GM10248 (cell line): ENCODE measurements around the gene PTP4A2.

Experiments
- CTCF ChIA-PET: fragments of 300-600 bp; sonication (Branson Sonifier 250); formaldehyde crosslinking; extraction: SDS; loops from one replicate; lab custom pipeline; 2021; ENCODE audit warnings: antibody characterized with exemption; lab: Yijun Ruan, JAX
- POLR2A ChIA-PET: fragments of 350-650 bp; sonication (Branson Sonifier 250); formaldehyde crosslinking; extraction: SDS; loops from one replicate; lab custom pipeline; 2020; ENCODE audit warnings: antibody characterized with exemption; lab: Yijun Ruan, JAX
- DNase-seq: peaks from one replicate; pipeline ENCODE4 v3.0.0; 2012; ENCODE audit errors: extremely low spot score
- TF ChIP-seq, protein P1 (sequence below): IDR thresholded peaks from 2 replicates; pipeline ENCODE4 v1.5.1; 2012; ENCODE audit warnings: mild to moderate bottlenecking, low read depth; ENCODE audit errors: extremely low read depth, missing control alignments, control extremely low read depth

PTP4A2 gene

DNA sequence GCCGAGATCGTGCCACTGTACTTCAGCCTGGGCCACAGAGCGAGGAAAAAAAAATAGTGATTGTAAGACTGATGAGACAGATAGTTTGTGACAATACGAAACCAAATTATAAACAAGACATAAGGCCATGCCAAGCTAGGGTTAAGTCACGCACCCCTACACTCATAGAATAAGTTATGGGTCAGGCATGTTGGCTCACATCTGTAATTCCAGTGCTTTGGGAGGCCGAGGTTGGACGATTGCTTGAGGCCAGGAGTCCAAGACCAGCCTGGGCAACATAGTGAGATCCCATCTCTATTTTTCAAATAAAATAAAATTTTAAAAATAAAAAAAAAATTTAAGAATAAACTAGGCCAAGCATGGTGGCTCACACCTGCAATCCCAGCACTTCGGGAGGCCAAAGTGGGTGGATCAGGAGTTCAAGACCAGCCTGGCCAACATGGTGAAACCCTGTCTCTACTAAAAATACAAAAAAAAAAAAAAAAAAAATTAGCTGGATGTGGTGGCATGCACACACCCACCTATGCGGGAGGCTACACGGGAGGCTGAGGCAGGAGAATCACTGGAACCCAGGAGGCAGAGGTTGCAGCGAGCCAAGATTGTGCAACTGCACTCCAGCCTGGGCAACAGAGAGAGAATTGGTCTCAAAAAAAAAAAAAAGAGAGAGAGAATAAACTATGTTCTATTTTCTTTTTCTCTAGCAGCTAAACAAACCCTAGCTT, 72.3 kb downstream of the PTP4A2 start:
- POLR2A ChIA-PET: no interaction called here
- CTCF ChIA-PET: interaction anchor here (1.4 to 2.2 kb wide), 2 partner anchors 10 to 98 kb away, joined by 3 to 7 read pairs; no protein-coding TSS in a partner anchor

GRCh38 chr1:31862071-31862470, 76.1 kb downstream of the PTP4A2 start:
- ChIA-PET POLR2A (no interaction called here), CTCF (no interaction called here)
- DNase-seq: no peak

More for the DNA sequence above, 72.3 kb downstream of the PTP4A2 start:
- TF ChIP-seq, protein P1, sequence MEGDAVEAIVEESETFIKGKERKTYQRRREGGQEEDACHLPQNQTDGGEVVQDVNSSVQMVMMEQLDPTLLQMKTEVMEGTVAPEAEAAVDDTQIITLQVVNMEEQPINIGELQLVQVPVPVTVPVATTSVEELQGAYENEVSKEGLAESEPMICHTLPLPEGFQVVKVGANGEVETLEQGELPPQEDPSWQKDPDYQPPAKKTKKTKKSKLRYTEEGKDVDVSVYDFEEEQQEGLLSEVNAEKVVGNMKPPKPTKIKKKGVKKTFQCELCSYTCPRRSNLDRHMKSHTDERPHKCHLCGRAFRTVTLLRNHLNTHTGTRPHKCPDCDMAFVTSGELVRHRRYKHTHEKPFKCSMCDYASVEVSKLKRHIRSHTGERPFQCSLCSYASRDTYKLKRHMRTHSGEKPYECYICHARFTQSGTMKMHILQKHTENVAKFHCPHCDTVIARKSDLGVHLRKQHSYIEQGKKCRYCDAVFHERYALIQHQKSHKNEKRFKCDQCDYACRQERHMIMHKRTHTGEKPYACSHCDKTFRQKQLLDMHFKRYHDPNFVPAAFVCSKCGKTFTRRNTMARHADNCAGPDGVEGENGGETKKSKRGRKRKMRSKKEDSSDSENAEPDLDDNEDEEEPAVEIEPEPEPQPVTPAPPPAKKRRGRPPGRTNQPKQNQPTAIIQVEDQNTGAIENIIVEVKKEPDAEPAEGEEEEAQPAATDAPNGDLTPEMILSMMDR: no peak
- no peak for DNase-seq

GRCh38 chr1:31861346-31861745, 76.8 kb downstream of the PTP4A2 start:
- TF ChIP-seq, protein P1: peak; percentile 31
- peak; percentile 57 for DNase-seq
- CTCF ChIA-PET: interaction anchor here (0.8 to 3.6 kb wide), 5 partner anchors 10 to 103 kb away, joined by 3 to 22 read pairs (median 4); no protein-coding TSS in a partner anchor
- POLR2A ChIA-PET: no interaction called here

More at GRCh38 chr1:31862071-31862470, 76.1 kb downstream of the PTP4A2 start:
- TF ChIP-seq, protein P1: no peak

DNA sequence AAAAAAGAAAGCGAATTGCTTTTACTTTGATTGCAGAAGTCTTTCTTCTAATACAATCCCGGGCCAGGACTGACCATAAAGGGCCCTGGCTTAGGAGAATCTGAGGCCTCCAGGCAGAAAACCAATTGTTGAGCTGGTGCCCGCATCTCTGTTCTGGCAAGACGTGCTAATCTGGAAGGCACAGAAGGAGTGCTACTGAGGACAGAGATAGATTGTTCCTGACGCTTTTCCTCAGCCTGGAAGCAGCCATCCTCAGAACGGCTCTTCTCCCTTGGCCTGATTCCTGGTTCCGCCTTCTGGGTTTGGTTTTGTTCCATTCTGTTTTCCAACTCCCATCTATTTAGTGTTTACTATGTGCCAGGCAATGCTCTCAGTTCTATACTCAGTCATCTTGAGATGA, 77.6 kb downstream of the PTP4A2 start:
- no peak for DNase-seq
- CTCF ChIA-PET: interaction anchor here (0.8 to 3.6 kb wide), 7 partner anchors 11 to 143 kb away, joined by 3 to 22 read pairs (median 4); no protein-coding TSS in a partner anchor
- TF ChIP-seq, protein P1: no peak
- POLR2A ChIA-PET: no interaction called here

- no peak for DNase-seq
- ChIA-PET POLR2A (interaction anchor here (0.6 kb wide), 1 partner anchor 913 kb away, joined by 6 read pairs; no protein-coding TSS in a partner anchor), CTCF (interaction anchor here (1.2 to 3.6 kb wide), 3 partner anchors 13 to 142 kb away, joined by 4 to 22 read pairs (median 4); no protein-coding TSS in a partner anchor)
- TF ChIP-seq, protein P1: no peak
Measured at GRCh38 chr1:31859719-31860118, 78.4 kb downstream of the PTP4A2 start.

- DNase-seq: no peak
- ChIA-PET CTCF (interaction anchor here (1.1 to 3.6 kb wide), 3 partner anchors 11 to 106 kb away, joined by 3 to 22 read pairs (median 4); no protein-coding TSS in a partner anchor), POLR2A (no interaction called here)
- TF ChIP-seq, protein P1: no peak
Measured at GRCh38 chr1:31859044-31859443, 79.1 kb downstream of the PTP4A2 start.
